K562 (cell line): ENCODE measurements around the gene HDAC7. TPM values are rescaled to one million over a fixed set of nuclear protein-coding genes. Genes with fewer than 3 reads are reported as not detected.

Experiments
- BMI1 ChIP-seq: fragments of 150-350 bp; IDR thresholded peaks from 2 replicates; pipeline ENCODE4 v1.6.1; 2014; ENCODE audit warnings: low read length
- CHD4 ChIP-seq: fragments of 200-600 bp; sonication (generic); IDR thresholded peaks from 3 replicates; pipeline ENCODE4 v1.6.1; 2012; ENCODE audit warnings: low read depth, mild to moderate bottlenecking, mixed read lengths, low read length, inconsistent platforms; ENCODE audit not compliant: insufficient read depth, insufficient replicate concordance, poor library complexity, severe bottlenecking
- HOMEZ ChIP-seq: fragments of 250-450 bp; sonication (Bioruptor Pico); IDR thresholded peaks from 2 replicates; pipeline ENCODE4 v1.4.0; 2020; ENCODE audit warnings: mild to moderate bottlenecking, moderate library complexity
- IRF2 ChIP-seq: sonication (generic); formaldehyde crosslinking; IDR thresholded peaks from 2 replicates; pipeline ENCODE4 v1.8.1; 2022; ENCODE audit warnings: mild to moderate bottlenecking, missing genetic modification reagents
- PATZ1 ChIP-seq: fragments of 250-450 bp; sonication (Bioruptor Pico); IDR thresholded peaks from 2 replicates; pipeline ENCODE4 v1.5.0; 2020; ENCODE audit warnings: mild to moderate bottlenecking, borderline replicate concordance
- RAD51 ChIP-seq: fragments of 450-650 bp; IDR thresholded peaks from 2 replicates; pipeline ENCODE4 v1.7.1; 2016; ENCODE audit warnings: low read depth, mild to moderate bottlenecking, borderline replicate concordance
- RBFOX2 ChIP-seq: fragments of 200-400 bp; formaldehyde crosslinking; IDR thresholded peaks from 2 replicates; pipeline ENCODE4 v1.6.1; 2017; ENCODE audit warnings: low read depth, mild to moderate bottlenecking, low read length, moderate library complexity
- RUNX1 ChIP-seq: sonication (generic); IDR thresholded peaks from 2 replicates; pipeline ENCODE4 v1.6.1; 2016; ENCODE audit warnings: antibody characterized with exemption, low read depth
- STAT6 ChIP-seq: sonication (generic); formaldehyde crosslinking; IDR thresholded peaks from 2 replicates; pipeline ENCODE4 v1.8.1; 2023; ENCODE audit warnings: mild to moderate bottlenecking, missing genetic modification reagents
- TAF7 ChIP-seq: fragments of 450-650 bp; IDR thresholded peaks from 2 replicates; pipeline ENCODE4 v1.6.1; 2016; ENCODE audit warnings: missing genetic modification characterization, missing compliant biosample characterization
- TEAD2 ChIP-seq: fragments of 450-650 bp; IDR thresholded peaks from 2 replicates; pipeline ENCODE4 v1.6.1; 2016; ENCODE audit warnings: missing genetic modification characterization, control low read depth, missing compliant biosample characterization
- ZBED1 ChIP-seq: IDR thresholded peaks from 2 replicates; pipeline ENCODE4 v1.6.1; 2014
- ZBTB2 ChIP-seq: fragments of 450-650 bp; IDR thresholded peaks from 2 replicates; pipeline ENCODE4 v1.6.1; 2016; ENCODE audit warnings: antibody characterized with exemption
- ZBTB8A ChIP-seq: fragments of 450-650 bp; IDR thresholded peaks from 2 replicates; pipeline ENCODE4 v1.6.1; 2018; ENCODE audit warnings: mild to moderate bottlenecking, moderate library complexity; ENCODE audit not compliant: partially characterized antibody
- ZNF512 ChIP-seq: IDR thresholded peaks from 2 replicates; pipeline ENCODE4 v1.6.1; 2016; ENCODE audit warnings: missing genetic modification characterization, missing compliant biosample characterization
- ZNF57 ChIP-seq: fragments of 450-650 bp; formaldehyde crosslinking; IDR thresholded peaks from 2 replicates; pipeline ENCODE4 v1.4.0; 2020; ENCODE audit warnings: mild to moderate bottlenecking, moderate library complexity
- polyA plus RNA-seq, 8 experiments: library from polyadenylated mRNA; depleted of rRNA in 4 of 8; stranded (reverse) in 5 of 8; unstranded in 3 of 8; fragments of >200 nt; fragmentation: Nextera tagmentation in 2 of 8; fragmentation: Illumina TruSeq in 1 of 8; extraction: Ambion mirVana in 2 of 8; extraction: Trizol in 1 of 8; gene quantifications; 2 replicates each; pipeline versions ENCODE4 v1.2.1 to v1.2.3, GENCODE V29; 2011 to 2014; ENCODE audit warnings: inconsistent platforms in 1 of 8, missing spikeins in 1 of 8
- total RNA-seq, 7 experiments: library from RNA; depleted of rRNA in 6 of 7; stranded (reverse); fragments of >200 nt in 6 of 7; fragmentation: Illumina TruSeq in 2 of 7; extraction: Trizol in 2 of 7; gene quantifications; 2 replicates each; pipeline versions ENCODE4 v1.2.1 to v1.2.3, GENCODE V29; 2011 to 2021; ENCODE audit warnings: low replicate concordance in 1 of 7

Gene HDAC7
- total and polyA plus RNA-seq, 9 of the 15 experiments (the other 6 are each of a cell fraction or from before 2014, with no cell fraction given), result 2.5 to 129 (median 31.1) TPM

GRCh38 chr12:47834199-47834903 is 14.6 kb upstream of the HDAC7 start (continued):
- no peak for TF ChIP-seq PATZ1 (CRISPR knock-in tag)
- 0 out of 2 replicates have a peak, but pooled peaks have one; percentile 11 for TF ChIP-seq TAF7 (tag)
- TF ChIP-seq CHD4, result peak; percentile 55
- TF ChIP-seq BMI1, result no peak
- TF ChIP-seq RUNX1, result no peak
- no peak for TF ChIP-seq RAD51
- TF ChIP-seq ZBED1, result no peak
- peak; percentile 23; the same call in 1 of the 2 replicates for TF ChIP-seq RBFOX2
- no peak for TF ChIP-seq STAT6 (CRISPR knock-in tag)
- no peak for TF ChIP-seq IRF2
- no peak for TF ChIP-seq HOMEZ (CRISPR knock-in tag)
- no peak; the same call in 1 of the 2 replicates for TF ChIP-seq ZBTB2
- no peak for TF ChIP-seq ZBTB8A
- no peak for TF ChIP-seq ZNF57 (CRISPR knock-in tag)
- TF ChIP-seq ZNF512 (tag), result no peak
- TF ChIP-seq TEAD2, result no peak
